Muscle of arm (tissue), 12 donors: ENCODE results near the gene ABCB11. TPM values are rescaled to one million over a fixed set of nuclear protein-coding genes. Genes with fewer than 3 reads are reported as not detected.
A peak's percentile ranks its signal among the peaks of the same experiment; 100 is the strongest.
"Not testable (repeated sequence)": the region's sequence is repeated elsewhere in the genome, so short reads cannot be mapped to it uniquely, and the experiment has no call there.

ENCODE experiments used
- DNase-seq: peaks from one replicate; pipeline ENCODE4 v3.0.0-alpha.2; 2013
- polyA plus RNA-seq, 12 donors: library from polyadenylated mRNA; unstranded; fragments of 120-200 nt; gene quantifications; one replicate each; pipeline ENCODE4 v1.2.1, GENCODE V29; 2013; ENCODE audit not compliant: insufficient read length in 12 of 12

Gene ABCB11
- polyA plus RNA-seq, 12 donors = 0.04 to 0.44 (median 0.12) TPM; not detected in 6

DNA sequence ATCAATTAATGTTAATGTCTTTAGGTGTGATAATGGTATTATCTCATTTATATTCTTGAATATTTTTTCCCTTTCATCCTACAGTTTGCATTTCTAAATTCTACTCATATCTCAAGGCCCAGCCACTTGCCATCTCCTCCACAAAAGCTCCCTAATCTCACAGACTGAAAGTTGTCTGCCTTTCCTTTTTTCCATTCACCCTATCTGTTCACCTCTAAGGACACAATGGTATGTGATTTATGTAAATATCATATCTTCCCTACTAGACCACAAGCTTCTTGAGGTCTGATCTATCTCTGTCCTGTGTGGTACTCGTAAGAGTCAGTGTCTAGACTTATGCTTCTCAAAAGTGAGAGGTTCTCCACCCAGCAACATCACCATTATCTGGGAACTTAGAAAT is 137.0 kb downstream of the ABCB11 start:
- DNase-seq = no peak

DNA sequence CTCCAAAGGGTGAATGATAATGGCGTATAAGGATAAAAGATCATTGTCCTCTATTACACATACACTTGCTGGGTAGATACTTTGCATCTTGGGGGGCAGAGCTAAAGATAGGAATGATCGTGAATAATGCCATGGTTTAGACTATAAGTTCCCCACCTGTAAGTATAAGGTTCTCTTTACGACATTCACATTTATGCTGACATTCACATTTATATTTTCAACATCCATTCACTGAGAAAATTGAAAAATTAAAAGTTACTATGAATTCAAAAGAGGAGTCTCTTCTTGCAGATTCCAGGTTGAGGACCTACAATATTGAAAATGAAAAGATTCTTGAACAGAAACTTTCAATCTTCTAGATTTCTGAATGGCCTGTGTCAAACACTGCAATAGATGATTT is 138.8 kb downstream of the ABCB11 start:
- no peak for DNase-seq

DNA sequence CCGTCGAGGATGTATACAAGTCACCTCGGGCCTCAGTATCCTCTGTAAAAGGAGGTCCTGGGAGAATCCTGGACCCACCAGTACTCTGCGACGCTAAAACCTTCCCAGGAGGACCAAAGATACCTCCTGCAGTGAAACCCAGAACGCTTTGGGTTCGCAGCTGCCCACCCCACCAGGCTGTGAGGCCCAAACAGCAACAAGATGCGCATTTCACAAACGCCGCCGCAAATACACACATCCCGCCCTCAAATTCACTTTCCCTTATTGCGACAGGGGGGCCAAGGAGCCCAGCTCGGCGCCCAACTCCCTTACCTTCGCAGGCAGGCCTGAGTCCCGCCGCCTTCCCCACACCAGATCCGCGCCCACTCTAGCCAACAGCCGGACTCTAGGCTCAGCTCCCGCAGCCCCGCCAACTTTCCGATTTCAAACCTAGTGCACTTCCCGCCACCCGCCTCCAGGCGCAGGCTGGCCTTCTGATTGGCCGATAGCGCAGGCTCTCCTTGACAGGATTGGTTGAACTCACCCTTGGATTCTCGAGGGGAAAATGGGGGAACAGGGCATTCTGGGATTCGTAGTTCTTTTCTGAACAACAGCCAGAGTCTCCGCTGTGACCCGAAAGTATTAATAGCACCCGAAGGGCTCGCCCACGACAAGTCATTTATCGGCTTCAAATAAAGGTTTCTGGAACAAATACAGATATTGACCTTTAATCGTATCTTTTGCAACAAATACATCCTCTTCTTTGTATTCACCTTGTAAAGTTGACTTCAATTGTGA is 140.9 kb downstream of the ABCB11 start, which contains the start of gene SPC25:
Gene SPC25 (minus strand): TSS at position 425 of the 777 bp plus-strand sequence. CDS start 911 bp downstream, outside the sequence.
- DNase-seq = peak; percentile 91

DNA sequence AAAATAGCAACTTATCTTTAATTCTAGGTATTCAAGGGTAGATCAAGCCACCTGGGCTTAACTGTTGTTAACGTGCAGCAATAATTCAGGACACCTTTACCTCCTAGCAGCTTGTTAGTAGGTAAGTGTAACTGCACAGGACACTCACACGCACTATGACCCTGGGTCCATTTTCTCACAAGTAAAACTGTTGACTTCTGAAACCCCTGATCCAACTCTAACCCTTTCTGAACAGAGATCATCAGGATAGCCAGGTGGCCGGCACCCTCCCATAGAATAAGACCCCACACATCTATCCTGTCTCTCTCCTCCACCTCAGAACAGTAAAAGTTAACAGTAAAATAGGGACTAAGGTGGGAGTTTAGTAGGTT is 141.5 kb downstream of the ABCB11 start:
- DNase-seq = no peak

DNA sequence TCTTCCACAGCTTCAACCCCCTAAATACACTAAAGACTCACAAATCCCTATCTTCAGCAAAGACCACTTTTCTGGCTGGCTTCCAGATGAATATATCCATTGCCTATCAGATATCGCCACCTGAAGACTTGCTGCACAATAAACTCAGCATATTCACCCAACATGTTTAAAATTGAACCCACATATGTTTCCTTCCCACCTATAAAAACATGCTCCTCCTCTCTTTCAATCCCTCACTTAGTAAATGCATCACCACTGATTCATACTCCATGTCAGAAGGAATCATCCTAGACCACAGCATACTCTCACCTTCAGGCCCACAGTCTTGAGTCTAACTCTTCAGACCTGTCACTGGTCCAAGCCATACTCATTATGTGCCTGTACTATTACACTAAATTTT is 146.1 kb downstream of the ABCB11 start:
- peak; percentile 1 for DNase-seq

DNA sequence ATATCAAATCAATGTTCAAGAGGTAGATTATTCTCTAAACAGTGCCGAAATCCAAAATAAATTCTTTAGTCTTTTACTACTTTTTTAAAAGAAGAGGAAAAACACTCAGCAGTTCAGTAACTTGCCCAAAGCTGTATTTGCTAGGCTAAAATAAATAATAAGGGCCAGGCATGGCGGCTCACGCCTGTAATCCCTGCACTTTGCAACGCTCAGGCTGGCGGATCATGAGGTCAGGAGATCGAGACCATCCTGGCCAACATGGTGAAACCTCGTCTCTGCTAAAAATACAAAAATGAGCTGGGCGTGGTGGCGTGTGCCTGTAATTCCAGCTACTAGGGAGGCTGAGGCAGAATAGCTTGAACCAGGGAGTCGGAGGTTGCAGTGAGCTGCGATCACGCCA is 149.0 kb downstream of the ABCB11 start:
- not testable (repeated sequence) for DNase-seq

DNA sequence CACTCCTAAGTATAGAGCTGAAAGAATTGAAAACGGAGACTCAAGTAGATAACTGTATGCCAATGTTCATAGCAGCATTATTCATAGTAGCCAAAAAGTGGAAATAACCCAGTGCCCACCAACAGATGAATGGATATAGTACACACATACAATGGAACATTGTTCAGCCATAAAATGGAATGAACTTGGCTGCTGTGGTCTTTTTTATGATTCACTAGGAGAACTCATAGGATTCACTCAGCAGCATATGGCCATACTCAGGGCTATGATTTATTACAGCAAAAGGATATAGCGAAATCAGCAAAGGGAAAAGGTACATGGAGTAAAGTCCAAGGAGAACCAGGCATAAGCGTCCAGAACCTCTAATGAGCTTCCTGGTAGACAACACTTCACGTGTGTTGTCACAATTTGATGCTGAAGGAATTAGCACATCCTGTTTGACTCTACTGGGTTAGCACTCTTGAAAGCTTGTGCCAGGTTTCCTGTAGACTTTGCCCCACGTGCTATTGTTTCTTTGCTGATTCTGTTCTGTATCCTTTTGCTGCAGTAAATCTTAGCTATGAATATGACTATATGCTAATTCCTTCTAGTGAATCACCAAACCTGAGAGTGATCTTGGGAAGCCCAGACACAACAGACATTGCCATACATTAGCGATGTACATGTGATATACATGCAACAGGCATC is 156.6 kb downstream of the ABCB11 start:
- no peak for DNase-seq

DNA sequence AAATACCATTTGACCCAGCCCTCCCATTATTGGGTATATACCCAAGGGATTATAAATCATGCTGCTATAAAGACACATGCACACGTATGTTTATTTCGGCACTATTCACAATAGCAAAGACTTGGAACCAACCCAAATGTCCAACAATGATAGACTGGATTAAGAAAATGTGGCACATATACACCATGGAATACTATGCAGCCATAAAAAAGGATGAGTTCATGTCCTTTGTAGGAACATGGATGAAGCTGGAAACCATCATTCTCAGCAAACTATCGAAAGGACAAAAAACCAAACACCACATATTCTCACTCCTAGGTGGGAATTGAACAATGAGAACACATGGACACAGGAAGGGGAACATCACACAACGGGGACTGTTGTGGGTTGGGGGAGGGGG is 160.3 kb downstream of the ABCB11 start:
- DNase-seq = not testable (repeated sequence)

Other genes with a start within 250 kb of the ABCB11 start
- gene NOSTRIN, start 228.7 kb downstream of the ABCB11 start, polyA plus RNA-seq = 10 to 100 TPM in 8 of 12 donors, 1 to 10 TPM in 3, not detected in 1; 6.3 to 26.7 (median 11.3) TPM
- gene SPC25, start 140.9 kb downstream of the ABCB11 start, polyA plus RNA-seq = 10 to 100 TPM in 7 of 12 donors, 1 to 10 TPM in 4, not detected in 1; 7.2 to 16.3 (median 12.0) TPM
- not detected for gene G6PC2, start 130.0 kb downstream of the ABCB11 start, polyA plus RNA-seq
- gene DHRS9, start 38.2 kb upstream of the ABCB11 start, polyA plus RNA-seq = under 1 TPM in 9 of 12 donors, not detected in 3; 0.16 to 0.99 (median 0.62) TPM